ENCODE results near the gene VSIG10. TPM values are rescaled to one million over a fixed set of nuclear protein-coding genes. Genes with fewer than 3 reads are reported as not detected.

The VSIG10 gene
- total RNA-seq, 1 experiment from 2014 or later, result 10.9 TPM

DNA sequence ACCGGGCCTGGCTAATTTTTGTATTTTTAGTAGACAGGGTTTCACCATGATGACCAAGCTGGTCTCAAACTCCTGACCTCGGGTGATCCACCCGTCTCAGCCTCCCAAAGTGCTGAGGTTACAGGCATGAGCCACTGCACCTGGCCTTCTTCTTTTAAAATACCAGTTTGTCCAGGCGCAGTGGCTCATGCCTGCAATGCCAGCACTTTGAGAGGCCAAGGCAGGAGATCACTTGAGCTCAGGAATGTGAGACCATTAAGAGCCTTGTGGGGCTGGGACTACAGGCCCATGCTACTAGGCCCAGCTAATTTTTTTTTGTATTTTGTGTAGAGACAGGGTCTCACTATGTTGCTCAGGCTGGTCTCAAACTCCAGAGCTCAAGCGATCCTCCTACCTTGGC is 24.1 kb upstream of the VSIG10 start:
- no peaks in the 10 kb centered on the region for H3K27me3 Mint-ChIP-seq (ENCODE audit: insufficient read depth, unreplicated experiment)

DNA sequence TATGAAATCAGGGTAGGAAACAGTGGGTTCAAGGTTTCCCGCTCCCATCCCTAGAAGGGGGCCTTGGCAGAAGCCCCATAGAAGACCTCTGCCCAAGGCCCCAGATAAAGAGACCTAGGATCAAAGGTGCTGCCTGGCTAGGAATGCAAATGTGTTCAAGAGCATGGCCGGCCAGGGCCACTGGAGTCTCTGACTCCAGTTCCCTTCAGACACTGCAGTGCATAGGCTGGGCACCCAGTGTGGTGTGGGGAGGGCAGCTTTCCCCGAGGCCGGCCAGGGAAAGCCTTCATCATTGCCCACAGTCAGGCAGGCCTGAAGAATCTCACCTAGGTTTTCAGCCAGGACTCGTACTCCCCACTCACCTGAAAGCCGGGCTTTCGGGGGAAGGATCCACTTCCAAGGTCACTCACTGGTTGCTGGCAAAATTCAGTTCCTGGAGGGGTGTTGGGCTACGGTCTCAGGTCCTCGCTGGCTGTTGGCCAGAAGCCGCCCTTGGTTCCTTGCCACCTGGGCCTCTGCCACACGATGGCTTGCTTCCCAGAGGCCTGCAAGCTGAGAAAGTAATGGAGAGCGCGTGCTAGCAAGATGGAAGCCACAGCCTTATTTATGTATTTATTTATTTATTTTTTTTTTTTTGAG is 22.4 kb upstream of the VSIG10 start:
- ChIA-PET POLR2A (interaction anchor here (1.3 kb wide), 1 partner anchor 10 kb away, joined by 4 read pairs; the partner anchor contains the start of gene PEBP1), CTCF (interaction anchor here (0.6 kb wide), 1 partner anchor 277 kb away, joined by 3 read pairs; no protein-coding TSS in a partner anchor)
- H3K9me3 Mint-ChIP-seq (ENCODE audit: unreplicated experiment), result no peaks in the 10 kb centered on the region
- no peak for DNase-seq (ENCODE audit: unreplicated experiment)
- no peak overlapping the region for H3K27ac Mint-ChIP-seq (ENCODE audit: low read depth, unreplicated experiment)
- no peak overlapping the region for H3K4me3 Mint-ChIP-seq (ENCODE audit: unreplicated experiment)
- intact Hi-C loops (cut with micrococcal nuclease), result no loop called here
- H3K4me1 Mint-ChIP-seq (ENCODE audit: insufficient read depth, unreplicated experiment), result no peaks in the 10 kb centered on the region
- TF ChIP-seq, protein P1, sequence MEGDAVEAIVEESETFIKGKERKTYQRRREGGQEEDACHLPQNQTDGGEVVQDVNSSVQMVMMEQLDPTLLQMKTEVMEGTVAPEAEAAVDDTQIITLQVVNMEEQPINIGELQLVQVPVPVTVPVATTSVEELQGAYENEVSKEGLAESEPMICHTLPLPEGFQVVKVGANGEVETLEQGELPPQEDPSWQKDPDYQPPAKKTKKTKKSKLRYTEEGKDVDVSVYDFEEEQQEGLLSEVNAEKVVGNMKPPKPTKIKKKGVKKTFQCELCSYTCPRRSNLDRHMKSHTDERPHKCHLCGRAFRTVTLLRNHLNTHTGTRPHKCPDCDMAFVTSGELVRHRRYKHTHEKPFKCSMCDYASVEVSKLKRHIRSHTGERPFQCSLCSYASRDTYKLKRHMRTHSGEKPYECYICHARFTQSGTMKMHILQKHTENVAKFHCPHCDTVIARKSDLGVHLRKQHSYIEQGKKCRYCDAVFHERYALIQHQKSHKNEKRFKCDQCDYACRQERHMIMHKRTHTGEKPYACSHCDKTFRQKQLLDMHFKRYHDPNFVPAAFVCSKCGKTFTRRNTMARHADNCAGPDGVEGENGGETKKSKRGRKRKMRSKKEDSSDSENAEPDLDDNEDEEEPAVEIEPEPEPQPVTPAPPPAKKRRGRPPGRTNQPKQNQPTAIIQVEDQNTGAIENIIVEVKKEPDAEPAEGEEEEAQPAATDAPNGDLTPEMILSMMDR (IDR thresholded peaks at IDR 0.05; ENCODE audit: unreplicated experiment), result no peak
- BruUV-seq (replicated peaks), result no TSS peak
- H3K36me3 Mint-ChIP-seq (ENCODE audit: insufficient read depth, unreplicated experiment), result peaks cover under 1% of the 10 kb centered on the region
- no peaks in the 10 kb centered on the region for H3K27me3 Mint-ChIP-seq (ENCODE audit: insufficient read depth, unreplicated experiment)

More for the DNA sequence above, 24.1 kb upstream of the VSIG10 start:
- TF ChIP-seq, protein P1 (IDR thresholded peaks at IDR 0.05; ENCODE audit: unreplicated experiment), result no peak
- no peaks in the 10 kb centered on the region for H3K36me3 Mint-ChIP-seq (ENCODE audit: insufficient read depth, unreplicated experiment)
- no TSS peak for BruUV-seq (replicated peaks)
- DNase-seq (ENCODE audit: unreplicated experiment), result no peak
- peaks cover 5% of the 10 kb centered on the region for H3K4me1 Mint-ChIP-seq (ENCODE audit: insufficient read depth, unreplicated experiment)
- POLR2A ChIA-PET, result interaction anchor here (1.6 kb wide), 1 partner anchor 8 kb away, joined by 3 read pairs; no protein-coding TSS in a partner anchor
- no peak overlapping the region for H3K4me3 Mint-ChIP-seq (ENCODE audit: unreplicated experiment)
- no peak overlapping the region for H3K27ac Mint-ChIP-seq (ENCODE audit: low read depth, unreplicated experiment)
- CTCF ChIA-PET, result interaction anchor here (0.7 to 1.4 kb wide), 4 partner anchors 10 to 252 kb away, joined by 4 to 5 read pairs (median 4); no protein-coding TSS in a partner anchor
- H3K9me3 Mint-ChIP-seq (ENCODE audit: unreplicated experiment), result no peaks in the 10 kb centered on the region
- intact Hi-C loops (cut with micrococcal nuclease), result no loop called here

DNA sequence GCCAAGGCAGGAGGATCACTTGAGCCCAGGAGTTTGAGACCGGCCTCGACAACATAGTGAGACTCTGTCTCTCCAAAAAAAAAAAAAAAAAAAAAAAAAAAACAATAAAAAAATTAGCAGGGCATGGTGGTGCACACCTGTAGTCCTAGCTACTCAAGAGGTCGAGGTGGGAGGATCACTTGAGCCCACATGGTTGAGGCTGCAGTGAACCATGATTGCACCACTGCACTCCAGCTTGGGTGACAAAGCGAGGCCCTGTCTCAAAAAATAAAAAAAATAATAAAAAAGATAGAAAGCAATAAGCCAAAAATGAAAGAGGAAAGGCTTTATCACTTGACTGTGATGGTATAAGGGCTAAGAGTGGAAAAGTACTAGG is 21.9 kb upstream of the VSIG10 start:
- H3K27ac Mint-ChIP-seq (ENCODE audit: low read depth, unreplicated experiment), result no peak overlapping the region
- TF ChIP-seq, protein P1 (IDR thresholded peaks at IDR 0.05; ENCODE audit: unreplicated experiment), result no peak
- ChIA-PET POLR2A (interaction anchor here (1.5 kb wide), 1 partner anchor 10 kb away, joined by 4 read pairs; the partner anchor contains the start of gene PEBP1), CTCF (interaction anchor here (0.6 kb wide), 1 partner anchor 276 kb away, joined by 3 read pairs; no protein-coding TSS in a partner anchor)
- no TSS peak for BruUV-seq (replicated peaks)
- H3K27me3 Mint-ChIP-seq (ENCODE audit: insufficient read depth, unreplicated experiment), result no peaks in the 10 kb centered on the region
- peaks cover 5% of the 10 kb centered on the region for H3K36me3 Mint-ChIP-seq (ENCODE audit: insufficient read depth, unreplicated experiment)
- no peak overlapping the region for H3K4me3 Mint-ChIP-seq (ENCODE audit: unreplicated experiment)
- no peaks in the 10 kb centered on the region for H3K4me1 Mint-ChIP-seq (ENCODE audit: insufficient read depth, unreplicated experiment)
- intact Hi-C loops (cut with micrococcal nuclease), result no loop called here
- no peaks in the 10 kb centered on the region for H3K9me3 Mint-ChIP-seq (ENCODE audit: unreplicated experiment)
- no peak for DNase-seq (ENCODE audit: unreplicated experiment)

DNA sequence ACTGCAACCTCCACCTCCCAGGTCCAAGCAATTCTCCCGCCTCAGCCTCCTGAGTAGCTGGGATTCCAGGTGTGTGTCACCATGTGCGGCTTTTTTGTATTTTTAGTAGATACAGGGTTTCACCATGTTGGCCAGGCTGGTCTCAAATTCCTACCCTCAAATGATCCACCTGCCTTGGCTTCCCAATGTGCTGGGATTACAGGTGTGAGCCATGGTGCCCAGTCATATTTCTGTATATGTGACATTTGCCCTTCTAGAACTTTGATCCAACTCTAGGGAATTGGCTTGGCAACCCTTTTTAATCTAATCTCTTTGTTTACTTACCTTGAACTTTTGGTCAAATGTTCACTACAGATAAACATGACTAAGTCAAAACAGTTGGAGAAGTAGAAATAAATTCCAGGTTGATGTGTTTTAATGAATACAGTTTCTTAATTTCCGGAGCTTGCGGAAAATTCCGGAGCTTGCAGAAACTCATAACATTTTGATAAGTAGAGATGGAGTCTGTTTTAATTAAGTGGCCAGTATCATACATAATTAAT is 20.6 kb upstream of the VSIG10 start:
- no peak for DNase-seq (ENCODE audit: unreplicated experiment)
- Mint-ChIP-seq H3K4me1 (ENCODE audit: insufficient read depth, unreplicated experiment) (no peaks in the 10 kb centered on the region), H3K9me3 (ENCODE audit: unreplicated experiment) (no peaks in the 10 kb centered on the region), H3K36me3 (ENCODE audit: insufficient read depth, unreplicated experiment) (peaks cover 5% of the 10 kb centered on the region), H3K27ac (ENCODE audit: low read depth, unreplicated experiment) (no peak overlapping the region), H3K4me3 (ENCODE audit: unreplicated experiment) (no peak overlapping the region), H3K27me3 (ENCODE audit: insufficient read depth, unreplicated experiment) (no peaks in the 10 kb centered on the region)
- CTCF ChIA-PET, result interaction anchor here (0.9 kb wide), 1 partner anchor 251 kb away, joined by 4 read pairs; no protein-coding TSS in a partner anchor
- intact Hi-C loops (cut with micrococcal nuclease), result no loop called here
- no TSS peak for BruUV-seq (replicated peaks)
- POLR2A ChIA-PET, result interaction anchor here (1.5 kb wide), 1 partner anchor 11 kb away, joined by 4 read pairs; the partner anchor contains the start of gene PEBP1
- TF ChIP-seq, protein P1 (IDR thresholded peaks at IDR 0.05; ENCODE audit: unreplicated experiment), result no peak
